Activated CD8-positive, alpha-beta memory T cell treated with anti-CD3 and anti-CD28 coated beads, Interleukin-2, amount 10 ng/mL, durations not matched to agents 7 days and 5 days (primary cell): ENCODE results near the gene POLDIP3. TPM values are rescaled to one million over a fixed set of nuclear protein-coding genes. Genes with fewer than 3 reads are reported as not detected.
"Not testable (repeated sequence)": the region's sequence is repeated elsewhere in the genome, so short reads cannot be mapped to it uniquely, and the experiment has no call there.

ENCODE experiments used
- ATAC-seq: fragments of 150-1000 bp; cut with Tn5 transposase; one replicate; pipeline ENCODE4 v1.10.0; 2021; ENCODE audit warnings: moderate library complexity
- CTCF ChIA-PET: fragments of 350-600 bp; sonication (Branson Sonifier 250); formaldehyde crosslinking; loops from one replicate; lab custom pipeline; 2021; ENCODE audit warnings: antibody characterized with exemption; lab: Charles Lee
- DNase-seq: peaks from one replicate; pipeline ENCODE4 v3.0.0-alpha.2; 2020
- H3K27ac Mint-ChIP-seq: one replicate; pipeline ENCODE4 v1.8.0; 2021; ENCODE audit warnings: mild to moderate bottlenecking, mixed read lengths
- H3K27me3 Mint-ChIP-seq: one replicate; pipeline ENCODE4 v1.8.0; 2021; ENCODE audit warnings: mixed read lengths
- H3K36me3 Mint-ChIP-seq: one replicate; pipeline ENCODE4 v1.8.0; 2021; ENCODE audit warnings: mild to moderate bottlenecking, mixed read lengths
- H3K4me1 Mint-ChIP-seq: one replicate; pipeline ENCODE4 v1.8.0; 2021; ENCODE audit warnings: mixed read lengths
- H3K4me3 Mint-ChIP-seq: one replicate; pipeline ENCODE4 v1.8.0; 2021; ENCODE audit warnings: mild to moderate bottlenecking, moderate library complexity, mixed read lengths
- H3K9me3 Mint-ChIP-seq: one replicate; pipeline ENCODE4 v1.8.0; 2022; ENCODE audit warnings: low read depth, mixed read lengths
- total RNA-seq, 2 experiments: library from RNA; stranded (reverse); gene quantifications; one replicate each; pipeline ENCODE4 v1.2.3, GENCODE V29; 2021

Gene POLDIP3
- total RNA-seq, 2 experiments from 2014 or later: 81.8 to 82.7 TPM

DNA sequence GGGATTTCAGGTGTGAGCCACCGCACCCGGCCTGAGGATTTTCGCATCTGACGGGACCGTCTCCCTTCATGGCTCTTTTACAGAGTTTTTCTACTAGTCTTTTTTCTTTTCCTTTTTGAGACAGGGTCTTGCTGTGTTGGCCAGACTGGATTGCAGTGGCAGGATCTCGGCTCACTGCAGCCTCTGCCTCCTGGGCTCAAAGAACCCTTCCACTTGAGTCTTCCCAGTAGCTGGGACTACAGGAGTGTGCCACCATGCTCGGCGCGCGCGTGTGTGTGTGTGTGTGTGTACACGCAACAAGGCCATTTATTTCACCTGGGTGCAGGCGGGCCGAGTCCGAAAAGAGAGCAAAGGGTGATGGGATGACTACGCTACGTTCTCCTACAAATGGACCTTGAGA is 50.0 kb downstream of the POLDIP3 start:
- CTCF ChIA-PET: no interaction called here
- no peak for DNase-seq
- H3K27me3 Mint-ChIP-seq: no peaks in the 10 kb centered on the region
- H3K4me1 Mint-ChIP-seq: peaks cover 2% of the 10 kb centered on the region
- no peak for ATAC-seq
- H3K4me3 Mint-ChIP-seq: no peak overlapping the region
- H3K36me3 Mint-ChIP-seq: peaks cover 4% of the 10 kb centered on the region
- no peak overlapping the region for H3K27ac Mint-ChIP-seq
- no peaks in the 10 kb centered on the region for H3K9me3 Mint-ChIP-seq

DNA sequence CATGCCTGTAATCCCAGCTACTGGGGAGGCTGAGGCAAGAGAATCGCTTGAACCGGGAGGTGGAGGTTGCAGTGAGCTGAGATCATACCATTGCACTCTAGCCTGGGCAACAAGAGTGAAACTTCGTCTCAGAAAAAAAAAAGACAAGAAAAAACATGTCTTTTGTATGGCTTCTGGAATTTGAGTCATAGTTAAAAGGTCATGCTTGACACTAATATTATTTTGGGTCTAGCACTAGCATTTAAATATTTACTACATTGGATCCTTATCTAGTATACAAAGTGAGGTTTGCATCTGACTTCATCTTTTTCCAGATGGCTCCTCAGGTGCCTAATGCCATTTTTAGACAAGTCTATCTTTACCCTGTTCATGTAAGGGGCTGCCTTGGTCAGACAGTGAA is 50.7 kb downstream of the POLDIP3 start:
- CTCF ChIA-PET, DNase-seq, H3K4me1 Mint-ChIP-seq, H3K9me3 Mint-ChIP-seq, H3K4me3 Mint-ChIP-seq, H3K27me3 Mint-ChIP-seq, H3K27ac Mint-ChIP-seq, ATAC-seq, H3K36me3 Mint-ChIP-seq: not testable (repeated sequence)

DNA sequence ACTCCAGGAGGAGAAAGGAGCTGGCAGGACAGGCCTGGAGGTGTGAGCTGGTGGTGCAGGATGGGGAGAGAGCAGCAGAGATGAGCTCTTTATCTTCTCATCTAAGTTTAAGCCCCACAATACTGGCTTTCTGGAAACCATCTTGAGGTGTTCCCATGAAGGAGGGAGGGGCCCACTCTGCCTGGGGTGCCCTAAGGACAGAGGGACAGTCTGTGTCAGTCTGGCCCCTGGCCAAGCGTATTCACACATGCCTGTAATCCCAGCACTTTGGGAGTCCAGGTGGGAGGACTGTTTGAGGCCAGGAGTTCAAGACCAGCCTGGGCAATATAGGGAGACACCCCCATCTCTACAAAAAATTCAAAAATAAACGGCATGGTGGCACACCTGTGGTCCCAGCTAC is 52.0 kb downstream of the POLDIP3 start:
- DNase-seq (no peak), ATAC-seq (no peak)
- H3K36me3 Mint-ChIP-seq: peaks cover 4% of the 10 kb centered on the region
- CTCF ChIA-PET: interaction anchor here (0.5 kb wide), 1 partner anchor 127 kb away, joined by 3 read pairs; no protein-coding TSS in a partner anchor
- H3K27ac Mint-ChIP-seq: no peak overlapping the region
- H3K4me3 Mint-ChIP-seq: no peak overlapping the region
- H3K9me3 Mint-ChIP-seq: no peaks in the 10 kb centered on the region
- H3K4me1 Mint-ChIP-seq: peaks cover 2% of the 10 kb centered on the region
- H3K27me3 Mint-ChIP-seq: no peaks in the 10 kb centered on the region

- CTCF ChIA-PET: interaction anchor here (0.5 kb wide), 1 partner anchor 127 kb away, joined by 3 read pairs; no protein-coding TSS in a partner anchor
- Mint-ChIP-seq H3K27ac (no peak overlapping the region), H3K36me3 (peaks cover 4% of the 10 kb centered on the region), H3K4me1 (peaks cover 2% of the 10 kb centered on the region), H3K4me3 (no peak overlapping the region), H3K9me3 (no peaks in the 10 kb centered on the region), H3K27me3 (no peaks in the 10 kb centered on the region)
- no peak for ATAC-seq
- DNase-seq: no peak
Measured at GRCh38 chr22:42562279-42562678, 52.4 kb downstream of the POLDIP3 start.

GRCh38 chr22:42561856-42562255 is 52.8 kb downstream of the POLDIP3 start:
- no peaks in the 10 kb centered on the region for H3K27me3 Mint-ChIP-seq
- ATAC-seq: no peak
- DNase-seq: no peak
- peaks cover 4% of the 10 kb centered on the region for H3K36me3 Mint-ChIP-seq
- no peak overlapping the region for H3K27ac Mint-ChIP-seq
- CTCF ChIA-PET: no interaction called here
- no peak overlapping the region for H3K4me3 Mint-ChIP-seq
- H3K4me1 Mint-ChIP-seq: peaks cover 2% of the 10 kb centered on the region
- H3K9me3 Mint-ChIP-seq: no peaks in the 10 kb centered on the region

DNA sequence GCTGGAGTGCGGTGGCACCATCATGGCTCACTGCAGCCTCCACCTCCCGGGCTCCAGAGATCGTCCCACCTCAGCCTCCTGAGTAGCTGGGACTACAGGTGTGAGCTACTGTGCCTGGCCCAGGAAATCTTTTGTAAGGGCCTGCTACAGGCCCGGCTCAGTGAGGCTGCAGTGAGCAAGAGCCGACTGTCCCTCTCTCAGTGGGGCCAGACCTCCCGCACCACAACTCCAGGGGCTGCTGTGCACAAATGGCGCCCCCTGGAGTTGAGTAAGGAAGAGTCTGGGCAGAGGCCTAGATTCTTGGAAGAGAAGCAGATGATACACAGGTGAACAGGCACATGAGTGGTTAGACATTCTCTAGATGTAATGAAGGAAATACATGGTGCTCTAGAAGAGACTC is 53.9 kb downstream of the POLDIP3 start:
- Mint-ChIP-seq H3K36me3 (peaks cover 4% of the 10 kb centered on the region), H3K4me1 (peaks cover 2% of the 10 kb centered on the region), H3K27me3 (no peaks in the 10 kb centered on the region), H3K9me3 (no peaks in the 10 kb centered on the region), H3K27ac (peak overlapping the region; percentile 44), H3K4me3 (no peak overlapping the region)
- peak; percentile 63 for ATAC-seq
- CTCF ChIA-PET: interaction anchor here (0.9 to 2.1 kb wide), 2 partner anchors 16 to 529 kb away, joined by 3 to 7 read pairs; no protein-coding TSS in a partner anchor
- DNase-seq: no peak

DNA sequence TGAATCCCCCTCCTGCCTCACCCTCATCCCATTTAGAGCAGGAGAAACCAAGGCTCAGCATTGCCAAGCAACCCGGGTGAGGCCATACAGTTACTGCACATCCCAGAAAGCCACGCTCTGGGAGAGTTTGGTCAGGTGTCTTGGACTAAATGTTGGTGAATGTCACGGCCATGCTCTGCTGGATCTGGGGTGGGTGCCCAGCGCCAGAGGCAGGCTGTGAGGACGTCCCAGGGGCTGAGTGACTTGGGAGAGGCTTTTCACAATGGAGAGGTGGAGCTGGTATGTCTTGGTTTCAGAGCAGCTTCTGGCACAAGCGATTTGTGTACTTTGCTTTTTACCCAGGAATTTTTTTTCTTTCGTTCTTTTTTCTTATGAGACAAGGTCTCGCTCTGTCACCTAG is 54.3 kb downstream of the POLDIP3 start:
- Mint-ChIP-seq H3K4me3 (no peak overlapping the region), H3K9me3 (no peaks in the 10 kb centered on the region), H3K36me3 (peaks cover 4% of the 10 kb centered on the region), H3K27ac (no peak overlapping the region), H3K4me1 (peaks cover 2% of the 10 kb centered on the region), H3K27me3 (no peaks in the 10 kb centered on the region)
- CTCF ChIA-PET: interaction anchor here (2.1 kb wide), 1 partner anchor 15 kb away, joined by 7 read pairs; no protein-coding TSS in a partner anchor
- no peak for ATAC-seq
- DNase-seq: no peak

GRCh38 chr22:42553475-42554361 is 61.0 kb downstream of the POLDIP3 start, which contains the start of gene SERHL2:
Gene SERHL2 (plus strand): TSS chr22:42553956. CDS start chr22:42554021, 65 bp downstream.
- Mint-ChIP-seq H3K27me3 (no peaks in the 10 kb centered on the region), H3K4me3 (peak within 1 kb of the TSS; percentile 76), H3K36me3 (no peaks in the 10 kb centered on the region), H3K9me3 (no peaks in the 10 kb centered on the region), H3K27ac (peak within 1 kb of the TSS; percentile 71), H3K4me1 (peaks cover 25% of the 10 kb centered on the region)
- DNase-seq (peak; percentile 93), ATAC-seq (peak; percentile 97)
- CTCF ChIA-PET: no interaction called here

DNA sequence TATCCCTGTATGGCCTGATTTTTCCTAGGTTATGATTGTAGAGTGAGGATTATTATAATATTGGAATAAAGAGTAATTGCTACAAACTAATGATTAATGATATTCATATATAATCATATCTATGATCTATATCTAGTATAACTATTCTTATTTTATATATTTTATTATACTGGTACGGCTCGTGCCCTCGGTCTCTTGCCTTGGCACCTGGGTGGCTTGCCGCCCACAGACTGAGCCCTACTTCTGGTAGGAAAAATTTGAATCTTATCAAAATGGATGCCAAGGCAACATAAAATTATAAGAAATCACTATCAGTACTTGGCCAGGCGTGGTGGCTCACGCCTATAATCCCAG is 62.4 kb downstream of the POLDIP3 start:
- not testable (repeated sequence) for H3K27me3 Mint-ChIP-seq, DNase-seq, ATAC-seq, H3K36me3 Mint-ChIP-seq, H3K9me3 Mint-ChIP-seq
- Mint-ChIP-seq H3K4me3 (peak overlapping the region; percentile 64), H3K4me1 (peaks cover 25% of the 10 kb centered on the region), H3K27ac (peak overlapping the region; percentile 90)
- CTCF ChIA-PET: interaction anchor here (0.7 to 1.7 kb wide), 2 partner anchors 16 to 19 kb away, joined by 3 to 13 read pairs; no protein-coding TSS in a partner anchor

DNA sequence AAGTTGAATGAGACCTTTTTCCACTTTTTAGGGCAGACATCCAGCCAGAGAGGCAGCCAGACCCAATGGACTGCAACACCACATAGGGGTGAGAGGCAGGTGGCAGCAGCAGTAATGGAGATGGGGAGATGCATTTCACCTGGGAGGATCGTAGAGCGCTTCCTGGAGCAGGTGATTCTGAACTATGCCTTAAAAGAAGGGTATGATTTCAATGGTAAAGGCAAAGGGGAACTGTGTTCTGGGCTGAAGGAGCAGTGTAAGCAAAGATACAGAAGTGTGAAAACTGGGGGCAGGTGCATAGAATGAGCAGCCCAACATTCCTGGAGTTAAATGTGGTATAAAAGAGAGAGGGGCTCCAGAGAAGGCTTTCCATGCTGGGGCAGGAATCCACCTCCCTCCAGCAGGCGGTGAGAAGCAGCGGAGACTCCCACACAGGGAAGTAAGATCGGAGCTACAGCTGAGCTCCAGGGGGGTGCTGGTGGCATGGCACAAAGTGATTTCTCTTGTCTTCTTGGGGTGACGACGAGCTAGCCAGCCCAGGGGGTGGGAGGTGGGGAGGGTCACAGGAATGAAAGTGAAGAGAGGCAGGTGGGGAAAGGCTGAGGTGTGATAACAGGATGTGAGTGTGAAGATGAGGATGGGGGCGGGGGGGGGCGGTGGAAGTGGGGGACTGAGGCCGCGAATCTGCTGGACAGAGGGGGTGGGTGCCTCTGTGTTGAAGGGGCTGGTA is 65.2 kb downstream of the POLDIP3 start:
- H3K9me3 Mint-ChIP-seq: no peaks in the 10 kb centered on the region
- H3K4me3 Mint-ChIP-seq: no peak overlapping the region
- peaks cover 2% of the 10 kb centered on the region for H3K27me3 Mint-ChIP-seq
- CTCF ChIA-PET: interaction anchor here (1.0 to 1.3 kb wide), 2 partner anchors 12 to 16 kb away, joined by 3 read pairs; no protein-coding TSS in a partner anchor
- H3K36me3 Mint-ChIP-seq: no peaks in the 10 kb centered on the region
- ATAC-seq (no peak), DNase-seq (no peak)
- peaks cover 25% of the 10 kb centered on the region for H3K4me1 Mint-ChIP-seq
- no peak overlapping the region for H3K27ac Mint-ChIP-seq

GRCh38 chr22:42548597-42549330 is 65.9 kb downstream of the POLDIP3 start:
- Mint-ChIP-seq H3K4me1 (peaks cover 21% of the 10 kb centered on the region), H3K9me3 (no peaks in the 10 kb centered on the region), H3K27me3 (peaks cover 2% of the 10 kb centered on the region), H3K36me3 (no peaks in the 10 kb centered on the region), H3K27ac (no peak overlapping the region), H3K4me3 (no peak overlapping the region)
- no peak for DNase-seq
- no peak for ATAC-seq
- CTCF ChIA-PET: no interaction called here

- peaks cover 18% of the 10 kb centered on the region for H3K4me1 Mint-ChIP-seq
- H3K4me3 Mint-ChIP-seq, H3K9me3 Mint-ChIP-seq, CTCF ChIA-PET, ATAC-seq, DNase-seq, H3K27me3 Mint-ChIP-seq, H3K36me3 Mint-ChIP-seq, H3K27ac Mint-ChIP-seq: not testable (repeated sequence)
Measured at GRCh38 chr22:42548126-42548525, 66.6 kb downstream of the POLDIP3 start.

GRCh38 chr22:42547562-42547961 is 67.1 kb downstream of the POLDIP3 start:
- CTCF ChIA-PET: no interaction called here
- H3K36me3 Mint-ChIP-seq: no peaks in the 10 kb centered on the region
- H3K9me3 Mint-ChIP-seq: no peaks in the 10 kb centered on the region
- H3K4me3 Mint-ChIP-seq: no peak overlapping the region
- DNase-seq (no peak), ATAC-seq (no peak)
- peaks cover 2% of the 10 kb centered on the region for H3K27me3 Mint-ChIP-seq
- no peak overlapping the region for H3K27ac Mint-ChIP-seq
- peaks cover 16% of the 10 kb centered on the region for H3K4me1 Mint-ChIP-seq
